Keratinocyte (primary cell): Measurements from ENCODE around the gene RMDN3. TPM values are rescaled to one million over a fixed set of nuclear protein-coding genes. Genes with fewer than 3 reads are reported as not detected.

Source experiments
- DNase-seq: peaks from one replicate; pipeline ENCODE4 v3.0.0-alpha.2; 2011; ENCODE audit warnings: low read depth, missing footprints, low spot score
- FAIRE-seq: peaks from 2 replicates; lab custom pipeline; 2011; peaks lifted over from hg19 to GRCh38; lab: Jason Lieb, UNC
- H2AFZ ChIP-seq: 2 replicates; pipeline ENCODE4 v1.6.0; 2012; ENCODE audit warnings: low read length, control low read depth, inconsistent platforms; ENCODE audit not compliant: control insufficient read depth
- H3K27ac ChIP-seq: 2 replicates; pipeline ENCODE4 v1.5.1; 2011; ENCODE audit warnings: low read length; ENCODE audit not compliant: control insufficient read depth, insufficient read depth
- H3K27me3 ChIP-seq: 3 replicates; pipeline ENCODE4 v1.6.0; 2011; ENCODE audit warnings: low read length; ENCODE audit not compliant: control insufficient read depth, insufficient read depth; ENCODE audit errors: extremely low read depth
- H3K36me3 ChIP-seq, 2 experiments: 2 replicates in 1 of 2; 3 replicates in 1 of 2; pipeline ENCODE4 v1.5.1; 2011; ENCODE audit warnings: low read length in 2 of 2, mild to moderate bottlenecking in 1 of 2; ENCODE audit not compliant: control insufficient read depth in 2 of 2, insufficient read depth in 2 of 2; ENCODE audit errors: extremely low read depth in 1 of 2
- H3K4me1 ChIP-seq: 3 replicates; pipeline ENCODE4 v1.5.1; 2011; ENCODE audit warnings: low read length; ENCODE audit not compliant: control insufficient read depth, insufficient read depth; ENCODE audit errors: extremely low read depth
- H3K4me2 ChIP-seq: 3 replicates; pipeline ENCODE4 v1.6.0; 2011; ENCODE audit warnings: low read depth, low read length; ENCODE audit not compliant: control insufficient read depth, insufficient read depth; ENCODE audit errors: extremely low read depth
- H3K4me3 ChIP-seq, 3 experiments: fragments of 200-600 bp in 1 of 3; sonication (generic) in 1 of 3; 2 replicates in 2 of 3; 3 replicates in 1 of 3; pipeline ENCODE4 v1.5.1; 2011 to 2016; ENCODE audit warnings: low read length in 3 of 3, mild to moderate bottlenecking in 3 of 3, control low read depth in 2 of 3, inconsistent platforms in 1 of 3, low read depth in 1 of 3, mixed read lengths in 1 of 3, mixed run types in 1 of 3, moderate library complexity in 1 of 3; ENCODE audit not compliant: control insufficient read depth in 2 of 3, insufficient read depth in 2 of 3; ENCODE audit errors: extremely low read depth in 1 of 3
- H3K79me2 ChIP-seq: 2 replicates; pipeline ENCODE4 v1.6.0; 2012; ENCODE audit warnings: low read length; ENCODE audit not compliant: control insufficient read depth, insufficient read depth
- H3K9ac ChIP-seq: 3 replicates; pipeline ENCODE4 v1.6.0; 2011; ENCODE audit warnings: low read length; ENCODE audit not compliant: control insufficient read depth, insufficient read depth; ENCODE audit errors: extremely low read depth
- H3K9me1 ChIP-seq: 3 replicates; pipeline ENCODE4 v1.6.0; 2011; ENCODE audit warnings: low read length; ENCODE audit not compliant: control insufficient read depth, insufficient read depth; ENCODE audit errors: extremely low read depth
- H3K9me3 ChIP-seq: 2 replicates; pipeline ENCODE4 v1.5.1; 2012; ENCODE audit warnings: low read depth, low read length; ENCODE audit not compliant: control insufficient read depth
- H4K20me1 ChIP-seq: 3 replicates; pipeline ENCODE4 v1.6.0; 2011; ENCODE audit warnings: low read length; ENCODE audit not compliant: control insufficient read depth, insufficient read depth; ENCODE audit errors: extremely low read depth
- CTCF ChIP-seq, 3 experiments: IDR thresholded peaks in 1 of 3; conservative IDR thresholded peaks in 1 of 3; optimal IDR thresholded peaks in 1 of 3; 2 replicates in 2 of 3; 3 replicates in 1 of 3; pipeline versions ENCODE3 to v1.5.1; 2011; ENCODE audit warnings: low read length in 3 of 3, mild to moderate bottlenecking in 3 of 3, moderate library complexity in 2 of 3, control low read depth in 1 of 3, inconsistent platforms in 1 of 3; ENCODE audit not compliant: insufficient read depth in 2 of 3; ENCODE audit errors: extremely low read depth in 1 of 3
- EZH2 ChIP-seq: IDR thresholded peaks from one replicate; pipeline ENCODE4 v1.6.1; 2012; ENCODE audit warnings: inconsistent platforms, mild to moderate bottlenecking, low read length, moderate library complexity
- dilution Hi-C: fragments of 300-500 bp; cut with MboI; formaldehyde crosslinking; loops from one replicate; pipeline ENCODE4 v1.7.0; 2020; ENCODE audit warnings: low sequenced_read_pairs; ENCODE audit not compliant: extremely low pct_ligation_motif_present
- polyA plus RNA-seq, 5 experiments: library from polyadenylated mRNA; depleted of rRNA in 3 of 5; stranded (reverse) in 3 of 5; stranded (forward) in 1 of 5; unstranded in 1 of 5; fragments of >200 nt; gene quantifications; 1 replicate in 1 of 5; 2 replicates in 3 of 5; 3 replicates in 1 of 5; pipeline versions ENCODE4 v1.2.1 to v1.2.3, GENCODE V29; 2011 to 2012; ENCODE audit warnings: missing spikeins in 2 of 5, low read depth in 1 of 5, low replicate concordance in 1 of 5

RMDN3 gene
- polyA plus RNA-seq, 1 donor (not counting 4 experiments of a cell fraction or from before 2014, with no cell fraction given), result 23.0 TPM

GRCh38 chr15:40702077-40702476 lies 53.0 kb downstream of the RMDN3 start:
- Histone ChIP-seq H3K9ac (no peak overlapping the region), H3K27me3 (no peaks in the 10 kb centered on the region), H3K4me1 (no peaks in the 10 kb centered on the region), H3K4me2 (no peak overlapping the region), H2AFZ (no peak overlapping the region), H3K27ac (no peak overlapping the region), H3K36me3 (peaks cover 4 to 14% of the 10 kb centered on the region in 2 experiments), H3K9me1 (no peaks in the 10 kb centered on the region), H3K79me2 (peaks cover 2% of the 10 kb centered on the region), H3K9me3 (no peaks in the 10 kb centered on the region), H4K20me1 (no peaks in the 10 kb centered on the region), H3K4me3 (no peak overlapping the region)
- no peak for DNase-seq
- dilution Hi-C loops, result no loop called here
- no peak for FAIRE-seq
- TF ChIP-seq CTCF (optimal IDR thresholded peaks at IDR 0.05 in 1 of 3, IDR thresholded peaks at IDR 0.05 in 1 of 3, conservative IDR thresholded peaks at IDR 0.05 in 1 of 3; ENCODE audit: extremely low read depth in 1 of 3, insufficient read depth in 2 of 3, low read length in 3 of 3), result no peak
- TF ChIP-seq EZH2, result no peak

GRCh38 chr15:40697916-40698315 lies 57.1 kb downstream of the RMDN3 start:
- peaks cover 25% of the 10 kb centered on the region for H3K79me2 ChIP-seq
- no peaks in the 10 kb centered on the region for H4K20me1 ChIP-seq
- no peak for TF ChIP-seq CTCF (optimal IDR thresholded peaks at IDR 0.05 in 1 of 3, IDR thresholded peaks at IDR 0.05 in 1 of 3, conservative IDR thresholded peaks at IDR 0.05 in 1 of 3; ENCODE audit: extremely low read depth in 1 of 3, insufficient read depth in 2 of 3, low read length in 3 of 3)
- no peak for TF ChIP-seq EZH2
- DNase-seq (no peak), FAIRE-seq (no peak)
- no peaks in the 10 kb centered on the region for H3K27me3 ChIP-seq
- H3K4me1 ChIP-seq, result peaks cover 13% of the 10 kb centered on the region
- no peak overlapping the region for H3K27ac ChIP-seq
- dilution Hi-C loops, result no loop called here
- no peaks in the 10 kb centered on the region for H3K9me1 ChIP-seq
- no peaks in the 10 kb centered on the region for H3K9me3 ChIP-seq
- H3K4me3 ChIP-seq, result no peak overlapping the region
- H3K36me3 ChIP-seq, result peaks cover 4 to 7% of the 10 kb centered on the region in 2 experiments
- H2AFZ ChIP-seq, result no peak overlapping the region
- H3K9ac ChIP-seq, result no peak overlapping the region
- no peak overlapping the region for H3K4me2 ChIP-seq
